Stimulated activated CD4-positive, alpha-beta T cell treated with anti-CD3 and anti-CD28 coated beads, Interleukin-1b, Interleukin-23, amount 100 ng/mL, for 48 hours (primary cell): ENCODE results near the gene TMEM98.
"Not testable (repeated sequence)": the region's sequence is repeated elsewhere in the genome, so short reads cannot be mapped to it uniquely, and the experiment has no call there.

Experiments used
- DNase-seq: peaks from one replicate; pipeline ENCODE4 v3.0.0-alpha.2; 2020

Gene TMEM98

DNA sequence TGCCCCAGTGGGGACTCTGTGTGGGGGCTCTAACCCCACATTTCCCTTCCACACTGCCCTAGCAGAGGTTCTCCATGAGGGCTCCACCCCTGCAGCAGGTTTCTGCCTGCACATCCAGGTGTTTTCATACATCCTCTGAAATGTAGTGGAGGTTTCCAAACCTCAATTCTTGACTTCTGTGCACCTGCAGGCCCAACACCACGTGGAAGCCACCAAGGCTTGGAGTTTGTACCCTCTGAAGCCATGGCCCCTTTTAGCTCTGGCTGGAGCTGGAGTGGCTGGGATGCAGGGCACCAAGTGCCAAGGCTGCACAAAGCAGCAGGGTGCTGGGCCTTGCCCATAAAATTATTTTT, 59.5 kb downstream of the TMEM98 start:
- DNase-seq, result not testable (repeated sequence)

DNA sequence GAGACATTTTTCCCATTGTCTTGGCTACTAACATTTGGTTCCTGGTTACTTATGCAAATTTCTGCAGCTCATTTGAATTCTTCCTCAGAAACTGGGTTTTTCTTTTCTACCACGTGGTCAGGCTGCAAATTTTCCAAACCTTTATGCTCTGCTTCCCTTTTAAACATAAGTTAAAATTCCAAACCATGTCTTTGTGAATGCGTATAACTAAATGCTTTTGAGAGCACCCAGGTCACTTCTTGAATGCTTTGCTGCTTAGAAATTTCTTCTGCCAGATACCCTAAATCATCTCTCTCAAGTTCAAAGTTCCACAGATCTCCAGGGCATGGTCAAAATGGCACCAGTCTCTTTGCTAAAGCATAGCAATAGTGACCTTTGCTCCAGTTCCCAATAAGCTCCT, 59.9 kb downstream of the TMEM98 start:
- DNase-seq, result not testable (repeated sequence)

- no peak for DNase-seq
Measured at GRCh38 chr17:32988481-32989101, 60.6 kb downstream of the TMEM98 start.

DNA sequence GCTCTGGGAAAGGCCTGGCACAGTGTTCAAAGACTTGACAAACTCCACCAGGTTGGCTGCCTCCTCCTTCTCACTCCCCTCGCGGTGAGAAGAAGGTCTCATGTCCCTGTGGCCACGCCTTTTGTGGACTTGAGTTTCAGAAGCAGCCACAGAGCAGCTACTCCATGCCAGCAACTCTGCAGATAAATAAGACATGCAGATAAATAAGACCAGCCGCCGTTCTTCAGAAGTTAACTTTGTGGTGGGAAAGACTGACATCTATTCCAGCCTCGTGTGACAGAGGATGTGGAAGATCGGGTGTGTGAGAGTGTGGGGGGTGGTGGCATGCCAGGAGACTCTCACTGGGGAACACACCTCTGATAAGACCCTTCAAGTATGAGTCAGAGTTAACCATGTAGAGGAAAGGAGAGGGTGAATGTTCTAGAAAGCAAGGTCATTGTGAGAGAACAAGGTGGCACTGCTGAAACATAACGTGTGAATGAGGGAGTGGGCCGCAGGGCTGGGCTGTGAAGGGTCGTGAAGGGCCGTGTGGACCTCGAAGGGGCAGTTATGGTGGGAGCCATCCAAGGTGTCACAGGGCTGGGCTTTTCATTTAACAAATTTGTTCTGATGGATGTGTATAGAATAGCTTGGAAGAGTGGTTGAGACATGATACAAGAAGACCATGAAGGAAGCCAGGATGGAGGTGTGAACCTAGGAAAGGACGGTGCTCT, 64.5 kb downstream of the TMEM98 start:
- no peak for DNase-seq

GRCh38 chr17:32993977-32994376, 66.0 kb downstream of the TMEM98 start:
- no peak for DNase-seq
